ENCODE results near the gene TRIM10.

Gene TRIM10

GRCh38 chr6:30156774-30157173, 4.2 kb downstream of the TRIM10 start:
- Histone ChIP-seq H4K20me1 (ENCODE audit: insufficient read depth) (no peaks in the 10 kb centered on the region), H3K9ac (no peak overlapping the region), H3K4me3 (IDR thresholded peaks at IDR 0.05; ENCODE audit: insufficient read depth, low read depth, low read length) (no peak overlapping the region), H3K27ac (no peak overlapping the region), H3K27me3 (ENCODE audit: insufficient read depth, low read depth) (no peaks in the 10 kb centered on the region), H3K79me2 (ENCODE audit: insufficient read depth, low read depth) (no peaks in the 10 kb centered on the region), H3K4me2 (no peak overlapping the region; the same call in 1 of the 2 replicates), H3K4me1 (ENCODE audit: low read depth, poor library complexity, severe bottlenecking) (peaks cover 3% of the 10 kb centered on the region), H2AFZ (ENCODE audit: low read depth) (no peak overlapping the region), H3K36me3 (ENCODE audit: insufficient read depth) (no peaks in the 10 kb centered on the region)
- TF ChIP-seq CTCF (conservative IDR thresholded peaks at IDR 0.05; ENCODE audit: low read depth, low read length) = no peak

- H3K9ac ChIP-seq = no peak overlapping the region
- H2AFZ ChIP-seq (ENCODE audit: low read depth) = no peak overlapping the region
- H4K20me1 ChIP-seq (ENCODE audit: insufficient read depth) = no peaks in the 10 kb centered on the region
- H3K27me3 ChIP-seq (ENCODE audit: insufficient read depth, low read depth) = no peaks in the 10 kb centered on the region
- H3K79me2 ChIP-seq (ENCODE audit: insufficient read depth, low read depth) = no peaks in the 10 kb centered on the region
- no peaks in the 10 kb centered on the region for H3K36me3 ChIP-seq (ENCODE audit: insufficient read depth)
- no peak overlapping the region for H3K27ac ChIP-seq
- peaks cover 3% of the 10 kb centered on the region for H3K4me1 ChIP-seq (ENCODE audit: low read depth, poor library complexity, severe bottlenecking)
- H3K4me3 ChIP-seq (IDR thresholded peaks at IDR 0.05; ENCODE audit: insufficient read depth, low read depth, low read length) = no peak overlapping the region
- no peak overlapping the region; the same call in 1 of the 2 replicates for H3K4me2 ChIP-seq
- TF ChIP-seq CTCF (conservative IDR thresholded peaks at IDR 0.05; ENCODE audit: low read depth, low read length) = no peak
These were observed 4.8 kb downstream of the TRIM10 start for GRCh38 chr6:30156262-30156599.

GRCh38 chr6:30155520-30156261, 5.3 kb downstream of the TRIM10 start:
- H4K20me1 ChIP-seq (ENCODE audit: insufficient read depth) = no peaks in the 10 kb centered on the region
- no peaks in the 10 kb centered on the region for H3K27me3 ChIP-seq (ENCODE audit: insufficient read depth, low read depth)
- TF ChIP-seq CTCF (conservative IDR thresholded peaks at IDR 0.05; ENCODE audit: low read depth, low read length) = no peak
- no peaks in the 10 kb centered on the region for H3K36me3 ChIP-seq (ENCODE audit: insufficient read depth)
- no peak overlapping the region for H3K4me3 ChIP-seq (IDR thresholded peaks at IDR 0.05; ENCODE audit: insufficient read depth, low read depth, low read length)
- peaks cover 3% of the 10 kb centered on the region for H3K4me1 ChIP-seq (ENCODE audit: low read depth, poor library complexity, severe bottlenecking)
- no peaks in the 10 kb centered on the region for H3K79me2 ChIP-seq (ENCODE audit: insufficient read depth, low read depth)
- H3K27ac ChIP-seq = no peak overlapping the region
- H3K4me2 ChIP-seq = no peak overlapping the region; the same call in 1 of the 2 replicates
- no peak overlapping the region for H2AFZ ChIP-seq (ENCODE audit: low read depth)
- no peak overlapping the region for H3K9ac ChIP-seq

- no peak overlapping the region for H3K4me3 ChIP-seq (IDR thresholded peaks at IDR 0.05; ENCODE audit: insufficient read depth, low read depth, low read length)
- no peak overlapping the region for H3K4me2 ChIP-seq
- no peak overlapping the region for H2AFZ ChIP-seq (ENCODE audit: low read depth)
- H4K20me1 ChIP-seq (ENCODE audit: insufficient read depth) = no peaks in the 10 kb centered on the region
- no peak for TF ChIP-seq CTCF (conservative IDR thresholded peaks at IDR 0.05; ENCODE audit: low read depth, low read length)
- H3K27ac ChIP-seq = no peak overlapping the region
- no peak overlapping the region for H3K9ac ChIP-seq
- no peaks in the 10 kb centered on the region for H3K27me3 ChIP-seq (ENCODE audit: insufficient read depth, low read depth)
- peaks cover 3% of the 10 kb centered on the region for H3K4me1 ChIP-seq (ENCODE audit: low read depth, poor library complexity, severe bottlenecking)
- H3K36me3 ChIP-seq (ENCODE audit: insufficient read depth) = no peaks in the 10 kb centered on the region
- H3K79me2 ChIP-seq (ENCODE audit: insufficient read depth, low read depth) = no peaks in the 10 kb centered on the region
These were observed 6.1 kb downstream of the TRIM10 start for GRCh38 chr6:30154709-30155519.

Measured in KMS-11 (cell line).